OCI-LY1 (cell line): ENCODE data around the gene TOPAZ1.

ENCODE experiments used
- H2AFZ ChIP-seq: fragments of 200-600 bp; sonication (generic), shearing (Covaris generic); 2 replicates; pipeline ENCODE4 v1.6.0; 2014; ENCODE audit warnings: antibody characterized with exemption, mild to moderate bottlenecking, low read length
- H3F3A ChIP-seq: fragments of 200-600 bp; sonication (generic), shearing (Covaris generic); 2 replicates; pipeline ENCODE4 v1.6.0; 2014; ENCODE audit warnings: mild to moderate bottlenecking, antibody characterized with exemption, low read length, moderate library complexity; ENCODE audit not compliant: insufficient read depth
- H3K27ac ChIP-seq: fragments of 200-600 bp; sonication (generic); 2 replicates; pipeline ENCODE4 v1.5.1; 2014; ENCODE audit warnings: low read length, mixed run types, mild to moderate bottlenecking, low read depth; ENCODE audit not compliant: poor library complexity, severe bottlenecking
- H3K27me3 ChIP-seq: fragments of 200-600 bp; sonication (generic); 2 replicates; pipeline ENCODE4 v1.6.0; 2014; ENCODE audit warnings: antibody characterized with exemption, mild to moderate bottlenecking, low read length, moderate library complexity; ENCODE audit not compliant: insufficient read depth
- H3K36me3 ChIP-seq: fragments of 200-600 bp; sonication (generic); 2 replicates; pipeline ENCODE4 v1.6.1; 2014; ENCODE audit warnings: mild to moderate bottlenecking, antibody characterized with exemption, low read length, moderate library complexity, mixed read lengths; ENCODE audit not compliant: insufficient read depth
- H3K4me1 ChIP-seq: fragments of 200-600 bp; sonication (generic); 2 replicates; pipeline ENCODE4 v1.5.1; 2014; ENCODE audit warnings: mild to moderate bottlenecking, low read length, moderate library complexity; ENCODE audit not compliant: insufficient read depth, severe bottlenecking
- H3K4me2 ChIP-seq: fragments of 200-600 bp; sonication (generic), shearing (Covaris generic); 2 replicates; pipeline ENCODE4 v1.6.1; 2014; ENCODE audit warnings: low read length
- H3K4me3 ChIP-seq: fragments of 200-600 bp; sonication (generic); 2 replicates; pipeline ENCODE4 v1.5.1; 2014; ENCODE audit warnings: low read length, low read depth, mild to moderate bottlenecking, mixed read lengths; ENCODE audit not compliant: poor library complexity, severe bottlenecking
- H3K79me2 ChIP-seq: fragments of 200-600 bp; shearing (Covaris generic); 2 replicates; pipeline ENCODE4 v1.6.1; 2016; ENCODE audit warnings: mixed run types, low read length, mixed read lengths; ENCODE audit not compliant: insufficient read depth
- H3K9ac ChIP-seq: fragments of 200-600 bp; sonication (generic), shearing (Covaris generic); 2 replicates; pipeline ENCODE4 v1.6.1; 2014; ENCODE audit warnings: mild to moderate bottlenecking, low read length, mixed read lengths
- H3K9me2 ChIP-seq: fragments of 200-600 bp; sonication (generic), shearing (Covaris generic); 2 replicates; pipeline ENCODE4 v1.6.1; 2014; ENCODE audit warnings: low read depth, mild to moderate bottlenecking, low read length, mixed read lengths
- H3K9me3 ChIP-seq: fragments of 200-600 bp; shearing (Covaris generic); 2 replicates; pipeline ENCODE4 v1.6.1; 2014; ENCODE audit warnings: low read length, mixed read lengths
- H4K20me1 ChIP-seq: fragments of 200-600 bp; sonication (generic), shearing (Covaris generic); 2 replicates; pipeline ENCODE4 v1.6.0; 2016; ENCODE audit warnings: mild to moderate bottlenecking, low read length; ENCODE audit not compliant: insufficient read depth
- CTCF ChIP-seq: fragments of 200-600 bp; sonication (generic), shearing (Covaris generic); IDR thresholded peaks from 2 replicates; pipeline ENCODE4 v1.5.1; 2017; ENCODE audit warnings: mild to moderate bottlenecking, antibody characterized with exemption, low read length, moderate library complexity, mixed read lengths
- EZH2 ChIP-seq: fragments of 200-600 bp; sonication (generic), shearing (Covaris generic); IDR thresholded peaks from 2 replicates; pipeline ENCODE4 v1.8.0; 2017; ENCODE audit warnings: borderline replicate concordance, mixed run types, mild to moderate bottlenecking, antibody characterized with exemption, low read length, moderate library complexity, mixed read lengths

The TOPAZ1 gene

DNA sequence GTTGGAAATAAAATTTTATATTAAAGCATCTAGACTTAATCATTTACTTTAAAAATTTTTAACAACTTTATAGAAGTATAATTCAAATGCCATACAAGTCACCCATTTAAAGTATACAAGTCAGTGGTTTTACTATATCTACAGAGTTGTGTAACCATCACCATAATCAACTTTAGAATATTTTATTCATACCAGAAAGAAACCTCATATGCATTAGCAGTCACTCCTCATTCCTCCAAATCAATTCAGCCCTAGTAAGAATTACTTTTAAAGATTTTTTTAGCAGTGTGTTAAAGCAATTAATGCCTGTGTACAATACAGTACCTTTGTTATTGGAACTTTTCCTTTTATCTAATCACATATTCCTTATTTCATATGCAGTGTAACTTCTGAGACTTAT, 82.9 kb downstream of the TOPAZ1 start:
- Histone ChIP-seq H3K36me3 (no peaks in the 10 kb centered on the region), H3K4me2 (no peak overlapping the region), H3K9me3 (peaks cover 3% of the 10 kb centered on the region; the same call in 1 of the 2 replicates), H4K20me1 (no peaks in the 10 kb centered on the region), H3K9ac (no peak overlapping the region), H3K27me3 (no peaks in the 10 kb centered on the region), H3K9me2 (no peaks in the 10 kb centered on the region), H3K79me2 (no peaks in the 10 kb centered on the region), H3F3A (no peaks in the 10 kb centered on the region), H3K4me1 (no peaks in the 10 kb centered on the region), H3K4me3 (no peak overlapping the region), H3K27ac (no peak overlapping the region), H2AFZ (no peak overlapping the region)
- TF ChIP-seq EZH2 (no peak), CTCF (no peak)

GRCh38 chr3:44326019-44326418, 84.3 kb downstream of the TOPAZ1 start:
- no peaks in the 10 kb centered on the region for H3K9me2 ChIP-seq
- H4K20me1 ChIP-seq, result no peaks in the 10 kb centered on the region
- no peak overlapping the region for H3K4me3 ChIP-seq
- H3K4me1 ChIP-seq, result no peaks in the 10 kb centered on the region
- H3K36me3 ChIP-seq, result no peaks in the 10 kb centered on the region
- no peaks in the 10 kb centered on the region for H3K27me3 ChIP-seq
- no peak overlapping the region for H3K9ac ChIP-seq
- H3K4me2 ChIP-seq, result no peak overlapping the region
- peaks cover 3% of the 10 kb centered on the region; the same call in 1 of the 2 replicates for H3K9me3 ChIP-seq
- H3F3A ChIP-seq, result no peaks in the 10 kb centered on the region
- TF ChIP-seq EZH2 (no peak), CTCF (no peak)
- H3K79me2 ChIP-seq, result no peaks in the 10 kb centered on the region
- H3K27ac ChIP-seq, result no peak overlapping the region
- H2AFZ ChIP-seq, result no peak overlapping the region

GRCh38 chr3:44326515-44326914, 84.8 kb downstream of the TOPAZ1 start:
- no peak overlapping the region for H3K4me3 ChIP-seq
- no peak overlapping the region for H3K27ac ChIP-seq
- no peak overlapping the region for H3K4me2 ChIP-seq
- H2AFZ ChIP-seq, result no peak overlapping the region
- H3K79me2 ChIP-seq, result no peaks in the 10 kb centered on the region
- no peaks in the 10 kb centered on the region for H3K27me3 ChIP-seq
- H3K4me1 ChIP-seq, result no peaks in the 10 kb centered on the region
- H3K9me3 ChIP-seq, result peaks cover 3% of the 10 kb centered on the region; the same call in 1 of the 2 replicates
- H3K9me2 ChIP-seq, result no peaks in the 10 kb centered on the region
- H4K20me1 ChIP-seq, result no peaks in the 10 kb centered on the region
- no peaks in the 10 kb centered on the region for H3K36me3 ChIP-seq
- no peak for TF ChIP-seq CTCF
- TF ChIP-seq EZH2, result no peak
- H3F3A ChIP-seq, result no peaks in the 10 kb centered on the region
- H3K9ac ChIP-seq, result no peak overlapping the region
